IMR-90 (cell line): Measurements from ENCODE around the gene EXOC4. TPM values are rescaled to one million over a fixed set of nuclear protein-coding genes. Genes with fewer than 3 reads are reported as not detected.

Experiments used
- ATAC-seq: fragments of 200-7000 bp; cut with Tn5 transposase; 2 replicates; pipeline ENCODE4 v1.9.1; 2020; ENCODE audit warnings: low read depth, mild to moderate bottlenecking, moderate library complexity
- BruUV-seq: library from RNA; stranded (reverse); fragments of 400-500 nt; replicated peaks from 2 replicates; lab custom pipeline; 2021; lab: Mats Ljungman, UMichigan
- CTCF ChIA-PET: fragments of 300-600 bp; formaldehyde crosslinking; extraction: SDS; loops from one replicate; lab custom pipeline; 2021; ENCODE audit warnings: antibody characterized with exemption; lab: Yijun Ruan, JAX
- POLR2A ChIA-PET: fragments of 300-600 bp; sonication (Branson Sonifier 250); formaldehyde crosslinking; loops from one replicate; lab custom pipeline; 2022; ENCODE audit warnings: antibody characterized with exemption; ENCODE audit not compliant: unreplicated experiment; lab: Charles Lee
- DNase-seq: peaks from one replicate; pipeline ENCODE4 v3.0.0; 2013
- H2AFZ ChIP-seq: replicated peaks from 2 replicates; pipeline ENCODE3; 2013; ENCODE audit warnings: low read length, mild to moderate bottlenecking; ENCODE audit not compliant: poor library complexity
- H2AK5ac ChIP-seq: 2 replicates; pipeline ENCODE4 v1.6.1; 2013; ENCODE audit warnings: low read depth, low read length, inconsistent platforms
- H2AK9ac ChIP-seq: replicated peaks from 2 replicates; pipeline ENCODE3; 2013; ENCODE audit warnings: mild to moderate bottlenecking, low read depth, low read length, moderate library complexity; ENCODE audit not compliant: poor library complexity
- H2BK120ac ChIP-seq: 2 replicates; pipeline ENCODE4 v1.6.1; 2013; ENCODE audit warnings: low read depth, low read length, inconsistent platforms
- H2BK15ac ChIP-seq: 3 replicates; pipeline ENCODE4 v1.6.1; 2013; ENCODE audit warnings: low read depth, low read length, inconsistent platforms
- H2BK20ac ChIP-seq: 2 replicates; pipeline ENCODE4 v1.6.1; 2013; ENCODE audit warnings: low read depth, mild to moderate bottlenecking, inconsistent platforms, low read length, moderate library complexity
- H2BK5ac ChIP-seq: 2 replicates; pipeline ENCODE4 v1.6.1; 2013; ENCODE audit warnings: mild to moderate bottlenecking, low read depth, low read length, inconsistent platforms; ENCODE audit not compliant: poor library complexity, severe bottlenecking
- H3K14ac ChIP-seq: replicated peaks from 2 replicates; pipeline ENCODE4 v1.6.1; 2013; ENCODE audit warnings: low read depth, low read length, inconsistent platforms
- H3K18ac ChIP-seq: 2 replicates; pipeline ENCODE4 v1.6.1; 2013; ENCODE audit warnings: low read depth, low read length, control low read depth
- H3K23ac ChIP-seq: 2 replicates; pipeline ENCODE4 v1.6.1; 2013; ENCODE audit warnings: low read depth, low read length, inconsistent platforms
- H3K27ac ChIP-seq: 2 replicates; pipeline ENCODE4 v1.5.1; 2013; ENCODE audit warnings: mild to moderate bottlenecking, control low read depth, low read length; ENCODE audit not compliant: insufficient read depth
- H3K27me3 ChIP-seq: 2 replicates; pipeline ENCODE4 v1.6.1; 2013; ENCODE audit warnings: low read length; ENCODE audit not compliant: control insufficient read depth, insufficient read depth
- H3K36me3 ChIP-seq: 2 replicates; pipeline ENCODE4 v1.6.1; 2013; ENCODE audit warnings: low read length, mixed read lengths; ENCODE audit not compliant: control insufficient read depth, insufficient read depth
- H3K4ac ChIP-seq: 2 replicates; pipeline ENCODE4 v1.6.1; 2013; ENCODE audit warnings: low read depth, low read length, inconsistent platforms
- H3K4me1 ChIP-seq: 2 replicates; pipeline ENCODE4 v1.6.1; 2013; ENCODE audit warnings: low read length, mixed read lengths; ENCODE audit not compliant: control insufficient read depth, insufficient read depth
- H3K4me2 ChIP-seq: 2 replicates; pipeline ENCODE4 v1.6.1; 2013; ENCODE audit warnings: low read depth, mild to moderate bottlenecking, control low read depth, low read length, moderate library complexity
- H3K4me3 ChIP-seq: 2 replicates; pipeline ENCODE4 v1.5.1; 2013; ENCODE audit warnings: low read depth, mild to moderate bottlenecking, control low read depth, low read length, moderate library complexity; ENCODE audit not compliant: insufficient read depth
- H3K56ac ChIP-seq: 2 replicates; pipeline ENCODE4 v1.6.1; 2013; ENCODE audit warnings: low read length, inconsistent platforms; ENCODE audit not compliant: insufficient read depth; ENCODE audit errors: extremely low read depth
- H3K79me1 ChIP-seq, 2 experiments: 2 replicates each; pipeline ENCODE4 v1.6.1; 2013; ENCODE audit warnings: low read length in 2 of 2, inconsistent platforms in 1 of 2, low read depth in 1 of 2
- H3K9ac ChIP-seq: 2 replicates; pipeline ENCODE4 v1.6.1; 2013; ENCODE audit warnings: low read depth, low read length, control low read depth
- H3K9me1 ChIP-seq: 2 replicates; pipeline ENCODE4 v1.6.1; 2013; ENCODE audit warnings: low read length, inconsistent platforms; ENCODE audit not compliant: insufficient read depth
- H3K9me3 ChIP-seq: 2 replicates; pipeline ENCODE4 v1.6.1; 2013; ENCODE audit warnings: low read length; ENCODE audit not compliant: control insufficient read depth, insufficient read depth
- H4K20me1 ChIP-seq: 2 replicates; pipeline ENCODE4 v1.6.1; 2013; ENCODE audit warnings: low read length, inconsistent platforms; ENCODE audit not compliant: insufficient read depth
- H4K5ac ChIP-seq: 2 replicates; pipeline ENCODE4 v1.6.1; 2013; ENCODE audit warnings: mild to moderate bottlenecking, low read depth, low read length, control low read depth
- H4K8ac ChIP-seq, 2 experiments: 2 replicates each; pipeline ENCODE4 v1.6.1; 2013; ENCODE audit warnings: low read depth in 2 of 2, low read length in 2 of 2, control low read depth in 1 of 2, inconsistent platforms in 1 of 2
- H4K91ac ChIP-seq: 2 replicates; pipeline ENCODE4 v1.6.1; 2013; ENCODE audit warnings: low read depth, low read length, inconsistent platforms; ENCODE audit not compliant: insufficient read depth
- BHLHE40 ChIP-seq: fragments of 150-350 bp; IDR thresholded peaks from 2 replicates; pipeline ENCODE4 v1.6.1; 2016; ENCODE audit warnings: mild to moderate bottlenecking, low read depth, low read length
- CEBPB ChIP-seq: IDR thresholded peaks from 2 replicates; pipeline ENCODE4 v1.6.1; 2012; ENCODE audit warnings: low read depth, low read length, improper control_type of control experiment
- CHD1 ChIP-seq: IDR thresholded peaks from 2 replicates; pipeline ENCODE4 v1.6.1; 2012; ENCODE audit warnings: low read depth, low read length, improper control_type of control experiment
- FOS ChIP-seq: fragments of 150-350 bp; IDR thresholded peaks from 2 replicates; pipeline ENCODE4 v1.6.1; 2016; ENCODE audit warnings: low read depth, low read length
- MAFK ChIP-seq: IDR thresholded peaks from 2 replicates; pipeline ENCODE4 v1.6.1; 2012; ENCODE audit warnings: low read depth, low read length, improper control_type of control experiment
- MAZ ChIP-seq: IDR thresholded peaks from 2 replicates; pipeline ENCODE4 v1.6.1; 2012; ENCODE audit warnings: low read depth, mild to moderate bottlenecking, low read length, improper control_type of control experiment, moderate library complexity, borderline replicate concordance
- MXI1 ChIP-seq: IDR thresholded peaks from 2 replicates; pipeline ENCODE4 v1.6.1; 2012; ENCODE audit warnings: low read depth, mild to moderate bottlenecking, low read length, moderate library complexity, borderline replicate concordance
- NFE2L2 ChIP-seq: fragments of 150-350 bp; IDR thresholded peaks from 2 replicates; pipeline ENCODE4 v1.6.1; 2016; ENCODE audit warnings: low read depth, mild to moderate bottlenecking, low read length
- POLR2A ChIP-seq: IDR thresholded peaks from 2 replicates; pipeline ENCODE4 v1.6.1; 2012; ENCODE audit warnings: mild to moderate bottlenecking, low read depth, low read length
- RAD21 ChIP-seq: IDR thresholded peaks from 2 replicates; pipeline ENCODE4 v1.6.1; 2012; ENCODE audit warnings: low read length, improper control_type of control experiment
- RCOR1 ChIP-seq: IDR thresholded peaks from 2 replicates; pipeline ENCODE4 v1.6.1; 2012; ENCODE audit warnings: mild to moderate bottlenecking, low read length, improper control_type of control experiment; ENCODE audit not compliant: insufficient replicate concordance
- RFX5 ChIP-seq: IDR thresholded peaks from 2 replicates; pipeline ENCODE4 v1.8.0; 2012; ENCODE audit warnings: low read depth, mild to moderate bottlenecking, low read length, moderate library complexity
- SMC3 ChIP-seq: fragments of 150-350 bp; IDR thresholded peaks from 2 replicates; pipeline ENCODE4 v1.6.1; 2016; ENCODE audit warnings: low read depth, mild to moderate bottlenecking, antibody characterized with exemption, low read length, moderate library complexity
- WGBS, 2 experiments: methylation state at CpG; one replicate each; pipeline versions ENCODE4 v1.1.5 to v1.1.7; 2013; ENCODE audit warnings: missing lambda C conversion rate in 2 of 2; ENCODE audit not compliant: insufficient read length in 1 of 2; ENCODE audit errors: extremely low coverage in 2 of 2; 5-methylcytosine and 5-hydroxymethylcytosine counted together
- dilution Hi-C: fragments of 300-500 bp; cut with HindIII; formaldehyde crosslinking; loops from one replicate; pipeline ENCODE4 v1.14.3; 2018; ENCODE audit warnings: low sequenced_read_pairs; ENCODE audit not compliant: unreplicated experiment
- in situ Hi-C: fragments of 300-500 bp; cut with MboI; formaldehyde crosslinking; loops from 3 replicates; pipeline ENCODE4 v1.14.3; 2019; ENCODE audit warnings: low sequenced_read_pairs, inconsistent platforms, mixed read lengths
- intact Hi-C: fragments of 100-400 bp; cut with micrococcal nuclease; formaldehyde crosslinking; loops from 2 replicates; pipeline ENCODE4 v1.10.0; 2022
- polyA plus RNA-seq, 3 experiments: library from polyadenylated mRNA; depleted of rRNA; stranded (reverse); fragments of >200 nt; gene quantifications; 2 replicates each; pipeline ENCODE4 v1.2.3, GENCODE V29; 2012; ENCODE audit warnings: low replicate concordance in 1 of 3
- total RNA-seq: library from RNA; depleted of rRNA; stranded (reverse); fragments of >200 nt; gene quantifications from 2 replicates; pipeline ENCODE4 v1.2.3, GENCODE V29; 2012
- TF ChIP-seq, protein P1 (sequence below): fragments of 150-350 bp; IDR thresholded peaks from 2 replicates; pipeline ENCODE4 v1.6.1; 2016; ENCODE audit warnings: low read depth, mild to moderate bottlenecking, low read length, moderate library complexity, borderline replicate concordance
- TF ChIP-seq, protein P2 (sequence below): fragments of 150-350 bp; IDR thresholded peaks from 2 replicates; pipeline ENCODE4 v1.6.1; 2017; ENCODE audit warnings: mild to moderate bottlenecking, antibody characterized with exemption, low read length, low read depth
- TF ChIP-seq, protein P3 (sequence below): conservative IDR thresholded peaks from 2 replicates; pipeline ENCODE4 v1.5.1; 2012; ENCODE audit warnings: mild to moderate bottlenecking, low read depth, low read length, improper control_type of control experiment

Gene EXOC4
- total and polyA plus RNA-seq, 2 of the 4 experiments (the other 2 are of a cell fraction), result 25.4 to 94.6 TPM

DNA sequence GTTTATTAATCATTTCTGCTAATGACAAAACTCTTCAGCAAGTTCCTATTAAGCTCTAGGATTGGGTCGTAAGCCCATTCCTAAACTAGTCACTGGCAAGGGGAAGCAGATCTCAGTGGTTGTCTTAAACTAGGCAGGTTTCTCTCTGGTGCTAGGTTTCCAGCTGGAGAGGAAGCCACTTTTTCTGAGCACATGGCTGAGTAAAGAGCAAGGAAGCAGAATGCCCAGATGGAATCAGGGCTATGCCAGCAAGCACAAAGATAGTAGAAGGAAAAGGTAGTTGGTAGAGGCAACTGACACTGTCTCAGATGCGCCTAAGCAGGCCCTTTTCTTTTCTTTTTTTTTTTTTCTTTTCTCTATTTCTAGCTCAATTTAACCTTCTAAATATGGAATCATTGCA lies 224.9 kb downstream of the EXOC4 start:
- dilution Hi-C loops (no loop called here), intact Hi-C loops (no loop called here), in situ Hi-C loops (no loop called here)
- Histone ChIP-seq H2BK5ac (no peak overlapping the region), H4K91ac (no peak overlapping the region), H3K9ac (no peak overlapping the region), H3K18ac (no peak overlapping the region), H4K8ac (no peak overlapping the region), H3K36me3 (peaks cover 5% of the 10 kb centered on the region; the same call in 1 of the 2 replicates), H2BK15ac (no peak overlapping the region), H4K5ac (no peak overlapping the region), H3K9me1 (peaks cover 4% of the 10 kb centered on the region; the same call in 1 of the 2 replicates), H3K9me3 (no peaks in the 10 kb centered on the region; the same call in 1 of the 2 replicates), H2BK20ac (no peak overlapping the region), H3K4me2 (no peak overlapping the region), H3K56ac (no peak overlapping the region), H3K79me1 (no peaks in the 10 kb centered on the region), H2AK5ac (no peak overlapping the region), H3K27ac (no peak overlapping the region), H3K23ac (no peak overlapping the region), H3K27me3 (no peaks in the 10 kb centered on the region), H2BK120ac (no peak overlapping the region), H3K4ac (no peak overlapping the region), H3K4me1 (no peaks in the 10 kb centered on the region), H2AK9ac (no peak overlapping the region), H2AFZ (no peak overlapping the region), H4K20me1 (no peaks in the 10 kb centered on the region), H3K14ac (no peak overlapping the region), H3K4me3 (no peak overlapping the region)
- ChIA-PET POLR2A (interaction anchor here (0.6 kb wide), 1 partner anchor 132 kb away, joined by 5 read pairs; no protein-coding TSS in a partner anchor), CTCF (no interaction called here)
- no CpG with 5 or more reads among the region's 2 CpGs for WGBS, 2 experiments
- BruUV-seq, result no TSS peak
- DNase-seq (no peak), ATAC-seq (no peak)
- TF ChIP-seq MXI1 (no peak), RAD21 (no peak), MAZ (no peak), SMC3 (no peak), RCOR1 (no peak), POLR2A (no peak), BHLHE40 (no peak), NFE2L2 (no peak), MAFK (no peak), CEBPB (no peak), RFX5 (no peak), CHD1 (no peak), FOS (no peak)
- TF ChIP-seq, protein P1, sequence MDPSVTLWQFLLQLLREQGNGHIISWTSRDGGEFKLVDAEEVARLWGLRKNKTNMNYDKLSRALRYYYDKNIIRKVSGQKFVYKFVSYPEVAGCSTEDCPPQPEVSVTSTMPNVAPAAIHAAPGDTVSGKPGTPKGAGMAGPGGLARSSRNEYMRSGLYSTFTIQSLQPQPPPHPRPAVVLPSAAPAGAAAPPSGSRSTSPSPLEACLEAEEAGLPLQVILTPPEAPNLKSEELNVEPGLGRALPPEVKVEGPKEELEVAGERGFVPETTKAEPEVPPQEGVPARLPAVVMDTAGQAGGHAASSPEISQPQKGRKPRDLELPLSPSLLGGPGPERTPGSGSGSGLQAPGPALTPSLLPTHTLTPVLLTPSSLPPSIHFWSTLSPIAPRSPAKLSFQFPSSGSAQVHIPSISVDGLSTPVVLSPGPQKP, result no peak
- TF ChIP-seq, protein P2, sequence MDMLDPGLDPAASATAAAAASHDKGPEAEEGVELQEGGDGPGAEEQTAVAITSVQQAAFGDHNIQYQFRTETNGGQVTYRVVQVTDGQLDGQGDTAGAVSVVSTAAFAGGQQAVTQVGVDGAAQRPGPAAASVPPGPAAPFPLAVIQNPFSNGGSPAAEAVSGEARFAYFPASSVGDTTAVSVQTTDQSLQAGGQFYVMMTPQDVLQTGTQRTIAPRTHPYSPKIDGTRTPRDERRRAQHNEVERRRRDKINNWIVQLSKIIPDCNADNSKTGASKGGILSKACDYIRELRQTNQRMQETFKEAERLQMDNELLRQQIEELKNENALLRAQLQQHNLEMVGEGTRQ, result no peak
- TF ChIP-seq, protein P3, sequence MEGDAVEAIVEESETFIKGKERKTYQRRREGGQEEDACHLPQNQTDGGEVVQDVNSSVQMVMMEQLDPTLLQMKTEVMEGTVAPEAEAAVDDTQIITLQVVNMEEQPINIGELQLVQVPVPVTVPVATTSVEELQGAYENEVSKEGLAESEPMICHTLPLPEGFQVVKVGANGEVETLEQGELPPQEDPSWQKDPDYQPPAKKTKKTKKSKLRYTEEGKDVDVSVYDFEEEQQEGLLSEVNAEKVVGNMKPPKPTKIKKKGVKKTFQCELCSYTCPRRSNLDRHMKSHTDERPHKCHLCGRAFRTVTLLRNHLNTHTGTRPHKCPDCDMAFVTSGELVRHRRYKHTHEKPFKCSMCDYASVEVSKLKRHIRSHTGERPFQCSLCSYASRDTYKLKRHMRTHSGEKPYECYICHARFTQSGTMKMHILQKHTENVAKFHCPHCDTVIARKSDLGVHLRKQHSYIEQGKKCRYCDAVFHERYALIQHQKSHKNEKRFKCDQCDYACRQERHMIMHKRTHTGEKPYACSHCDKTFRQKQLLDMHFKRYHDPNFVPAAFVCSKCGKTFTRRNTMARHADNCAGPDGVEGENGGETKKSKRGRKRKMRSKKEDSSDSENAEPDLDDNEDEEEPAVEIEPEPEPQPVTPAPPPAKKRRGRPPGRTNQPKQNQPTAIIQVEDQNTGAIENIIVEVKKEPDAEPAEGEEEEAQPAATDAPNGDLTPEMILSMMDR, result no peak
